Measurements from ENCODE around the gene MAP3K7CL. TPM values are rescaled to one million over a fixed set of nuclear protein-coding genes. Genes with fewer than 3 reads are reported as not detected.
A peak's percentile ranks its signal among the peaks of the same experiment; 100 is the strongest.

Gene MAP3K7CL
- total RNA-seq, 1 donor from 2014 or later = 67.3 TPM

DNA sequence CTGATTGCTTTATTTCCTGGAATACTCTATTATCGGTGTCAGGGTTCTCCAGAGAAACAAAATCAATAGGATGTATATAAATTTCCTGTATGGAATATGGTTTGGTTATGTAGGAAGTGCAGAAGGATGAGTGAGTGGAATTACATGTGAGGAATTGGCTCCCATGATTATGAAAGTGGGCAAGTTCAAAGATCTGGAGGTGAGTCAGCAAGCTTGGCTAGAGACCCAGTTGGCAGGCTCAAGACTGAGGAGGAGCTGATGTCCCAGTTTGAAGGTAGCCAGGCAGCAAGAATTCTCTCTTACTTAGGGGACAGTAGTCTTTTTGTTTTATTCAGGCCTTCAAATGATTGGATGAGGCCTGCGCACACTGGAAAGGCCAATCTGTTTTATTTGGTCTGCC is 57.5 kb downstream of the MAP3K7CL start:
- peaks cover 4% of the 10 kb centered on the region for H3K79me2 ChIP-seq (ENCODE audit: insufficient read depth, low read length)
- peak; percentile 95 for DNase-seq (ENCODE audit: low read depth)
- H3K36me3 ChIP-seq (ENCODE audit: insufficient read depth, low read length) = no peaks in the 10 kb centered on the region
- H3K9me3 Mint-ChIP-seq (ENCODE audit: unreplicated experiment) = no peaks in the 10 kb centered on the region
- H3K4me3 ChIP-seq (ENCODE audit: insufficient read depth, low read depth, low read length) = no peak overlapping the region
- FAIRE-seq = peak; percentile 91
- H3K4me2 ChIP-seq (ENCODE audit: low read length) = peak overlapping the region; percentile 32
- H3K4me3 Mint-ChIP-seq (ENCODE audit: unreplicated experiment) = no peak overlapping the region
- H3K27ac Mint-ChIP-seq (ENCODE audit: unreplicated experiment) = peak overlapping the region; percentile 43
- H3K36me3 Mint-ChIP-seq (ENCODE audit: low read depth, unreplicated experiment) = peaks cover 3% of the 10 kb centered on the region
- no peak overlapping the region for H2AFZ ChIP-seq (ENCODE audit: low read depth, low read length)
- no peaks in the 10 kb centered on the region for H3K27me3 Mint-ChIP-seq (ENCODE audit: low read depth, unreplicated experiment)
- peak overlapping the region; percentile 70 for H3K27ac ChIP-seq (ENCODE audit: low read depth, low read length)
- no peaks in the 10 kb centered on the region for H3K9me3 ChIP-seq (ENCODE audit: insufficient read depth, low read depth, low read length)
- peaks cover 35% of the 10 kb centered on the region for H3K4me1 Mint-ChIP-seq (ENCODE audit: low read depth, unreplicated experiment)
- H3K27me3 ChIP-seq (ENCODE audit: insufficient read depth, low read length) = no peaks in the 10 kb centered on the region
- no peaks in the 10 kb centered on the region for H4K20me1 ChIP-seq (ENCODE audit: insufficient read depth, low read length)
- peak overlapping the region; percentile 8 for H3K9ac ChIP-seq (ENCODE audit: low read length)
- peaks cover 33% of the 10 kb centered on the region for H3K4me1 ChIP-seq (ENCODE audit: insufficient read depth, low read length)
- TF ChIP-seq EZH2 (IDR thresholded peaks at IDR 0.05; ENCODE audit: insufficient read depth, low read length) (no peak), CTCF (IDR thresholded peaks at IDR 0.05; ENCODE audit: insufficient read depth, low read depth, low read length) (no peak)

- peaks cover 32% of the 10 kb centered on the region for H3K4me1 ChIP-seq (ENCODE audit: insufficient read depth, low read length)
- DNase-seq (ENCODE audit: low read depth) (no peak), FAIRE-seq (no peak)
- H3K9me3 ChIP-seq (ENCODE audit: insufficient read depth, low read depth, low read length) = no peaks in the 10 kb centered on the region
- H3K27ac ChIP-seq (ENCODE audit: low read depth, low read length) = peak overlapping the region; percentile 7
- Mint-ChIP-seq H3K27me3 (ENCODE audit: low read depth, unreplicated experiment) (no peaks in the 10 kb centered on the region), H3K27ac (ENCODE audit: unreplicated experiment) (peak overlapping the region; percentile 28), H3K4me3 (ENCODE audit: unreplicated experiment) (no peak overlapping the region), H3K36me3 (ENCODE audit: low read depth, unreplicated experiment) (peaks cover 3% of the 10 kb centered on the region), H3K4me1 (ENCODE audit: low read depth, unreplicated experiment) (peaks cover 34% of the 10 kb centered on the region), H3K9me3 (ENCODE audit: unreplicated experiment) (no peaks in the 10 kb centered on the region)
- no peaks in the 10 kb centered on the region for H3K27me3 ChIP-seq (ENCODE audit: insufficient read depth, low read length)
- no peak overlapping the region for H3K9ac ChIP-seq (ENCODE audit: low read length)
- TF ChIP-seq EZH2 (IDR thresholded peaks at IDR 0.05; ENCODE audit: insufficient read depth, low read length) (no peak), CTCF (IDR thresholded peaks at IDR 0.05; ENCODE audit: insufficient read depth, low read depth, low read length) (no peak)
- H3K79me2 ChIP-seq (ENCODE audit: insufficient read depth, low read length) = no peaks in the 10 kb centered on the region
- no peaks in the 10 kb centered on the region for H4K20me1 ChIP-seq (ENCODE audit: insufficient read depth, low read length)
- H3K36me3 ChIP-seq (ENCODE audit: insufficient read depth, low read length) = no peaks in the 10 kb centered on the region
- no peak overlapping the region for H3K4me2 ChIP-seq (ENCODE audit: low read length)
- no peak overlapping the region for H2AFZ ChIP-seq (ENCODE audit: low read depth, low read length)
- no peak overlapping the region for H3K4me3 ChIP-seq (ENCODE audit: insufficient read depth, low read depth, low read length)
These were observed 58.9 kb downstream of the MAP3K7CL start for GRCh38 chr21:29189353-29189752.

DNA sequence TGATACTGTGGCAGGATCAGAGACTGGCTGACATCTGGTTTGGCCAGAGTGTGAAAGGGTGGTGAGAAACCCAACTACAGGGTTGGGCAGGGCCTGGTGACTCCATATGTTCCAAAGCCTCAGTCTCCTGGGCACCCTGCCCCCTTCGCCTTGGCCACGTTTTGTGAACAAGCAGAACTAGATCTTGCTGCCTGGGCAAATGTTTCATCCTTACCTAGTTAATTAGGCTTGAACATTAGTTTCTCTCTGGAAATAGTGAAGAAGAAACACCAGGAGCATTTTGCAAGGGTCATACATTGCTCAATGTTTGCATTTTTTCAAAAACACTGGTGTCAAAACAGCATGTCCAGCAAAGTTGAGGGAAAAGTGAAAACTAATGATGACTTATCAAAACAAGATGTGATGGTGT is 60.5 kb downstream of the MAP3K7CL start:
- no peak overlapping the region for H2AFZ ChIP-seq (ENCODE audit: low read depth, low read length)
- peaks cover 42% of the 10 kb centered on the region for H3K4me1 ChIP-seq (ENCODE audit: insufficient read depth, low read length)
- Mint-ChIP-seq H3K4me1 (ENCODE audit: low read depth, unreplicated experiment) (peaks cover 45% of the 10 kb centered on the region), H3K27me3 (ENCODE audit: low read depth, unreplicated experiment) (no peaks in the 10 kb centered on the region), H3K27ac (ENCODE audit: unreplicated experiment) (no peak overlapping the region), H3K9me3 (ENCODE audit: unreplicated experiment) (no peaks in the 10 kb centered on the region), H3K36me3 (ENCODE audit: low read depth, unreplicated experiment) (peaks cover 3% of the 10 kb centered on the region), H3K4me3 (ENCODE audit: unreplicated experiment) (no peak overlapping the region)
- FAIRE-seq = no peak
- DNase-seq (ENCODE audit: low read depth) = no peak
- no peak overlapping the region for H3K4me3 ChIP-seq (ENCODE audit: insufficient read depth, low read depth, low read length)
- no peaks in the 10 kb centered on the region for H3K79me2 ChIP-seq (ENCODE audit: insufficient read depth, low read length)
- no peak overlapping the region for H3K4me2 ChIP-seq (ENCODE audit: low read length)
- no peaks in the 10 kb centered on the region for H4K20me1 ChIP-seq (ENCODE audit: insufficient read depth, low read length)
- no peak overlapping the region for H3K27ac ChIP-seq (ENCODE audit: low read depth, low read length)
- H3K36me3 ChIP-seq (ENCODE audit: insufficient read depth, low read length) = no peaks in the 10 kb centered on the region
- H3K9ac ChIP-seq (ENCODE audit: low read length) = no peak overlapping the region
- no peaks in the 10 kb centered on the region for H3K27me3 ChIP-seq (ENCODE audit: insufficient read depth, low read length)
- H3K9me3 ChIP-seq (ENCODE audit: insufficient read depth, low read depth, low read length) = no peaks in the 10 kb centered on the region
- TF ChIP-seq CTCF (IDR thresholded peaks at IDR 0.05; ENCODE audit: insufficient read depth, low read depth, low read length) (no peak), EZH2 (IDR thresholded peaks at IDR 0.05; ENCODE audit: insufficient read depth, low read length) (no peak)
